ENCODE measurements around the gene PARP15. TPM values are rescaled to one million over a fixed set of nuclear protein-coding genes. Genes with fewer than 3 reads are reported as not detected.

The PARP15 gene
- total and polyA plus RNA-seq, 5 donors, result 0.82 to 1.6 (median 0.94) TPM

DNA sequence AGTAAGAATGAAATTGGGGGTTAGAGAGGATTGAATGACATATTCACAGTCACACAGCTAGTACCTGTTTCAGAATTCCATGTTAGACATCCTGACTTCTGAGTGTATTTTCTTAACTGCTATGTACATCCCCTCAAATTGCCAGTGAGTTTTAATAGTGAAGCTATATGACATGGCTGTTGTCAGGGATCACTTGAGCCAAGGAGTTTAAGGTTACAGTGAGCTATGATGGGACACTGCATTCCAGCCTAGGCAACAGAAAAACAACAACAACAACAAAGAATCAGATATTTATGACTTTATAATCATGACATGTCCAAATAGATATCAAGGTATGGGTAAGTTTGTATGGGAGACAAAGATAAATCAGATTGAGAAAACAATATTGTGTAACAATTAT is 16.6 kb downstream of the PARP15 start:
- Histone ChIP-seq H3K4me3 (ENCODE audit: low read length) (no peak overlapping the region), H3K27me3 (ENCODE audit: control insufficient read depth, insufficient read depth) (no peaks in the 10 kb centered on the region), H3K4me1 (ENCODE audit: control insufficient read depth, insufficient read depth, low read length) (no peaks in the 10 kb centered on the region), H3K27ac (ENCODE audit: low read length) (no peak overlapping the region), H3K9me3 (ENCODE audit: control insufficient read depth, low read length) (no peaks in the 10 kb centered on the region)
- no peak for ATAC-seq
- intact Hi-C loops (cut with DNase I), result no loop called here
- DNase-seq, result no peak

DNA sequence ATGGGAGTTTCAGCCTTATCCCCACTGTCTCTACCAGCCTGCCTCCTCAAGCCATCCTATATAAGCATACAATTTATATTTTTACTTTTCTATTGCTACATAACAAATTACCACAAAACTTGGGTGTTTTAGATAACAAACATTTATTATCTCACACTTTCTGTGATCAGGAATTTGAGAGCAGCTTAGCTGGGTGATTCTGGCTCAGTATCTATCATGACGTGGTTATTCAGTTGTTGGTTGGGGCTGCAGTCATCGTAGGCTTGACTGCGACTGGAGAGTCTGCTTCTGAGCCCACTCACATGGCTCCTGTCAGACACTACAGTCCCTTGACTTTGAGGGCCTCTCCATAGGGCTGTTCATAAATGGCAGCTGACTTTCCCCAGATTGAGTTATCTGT is 20.7 kb downstream of the PARP15 start:
- H3K9me3 ChIP-seq (ENCODE audit: control insufficient read depth, low read length), result no peaks in the 10 kb centered on the region
- no peak overlapping the region for H3K4me3 ChIP-seq (ENCODE audit: low read length)
- ATAC-seq (no peak), DNase-seq (no peak)
- intact Hi-C loops (cut with DNase I), result no loop called here
- H3K27ac ChIP-seq (ENCODE audit: low read length), result no peak overlapping the region
- no peaks in the 10 kb centered on the region for H3K4me1 ChIP-seq (ENCODE audit: control insufficient read depth, insufficient read depth, low read length)
- H3K27me3 ChIP-seq (ENCODE audit: control insufficient read depth, insufficient read depth), result no peaks in the 10 kb centered on the region
- 75% methylated on average over 3 of the region's 3 CpGs for WGBS

DNA sequence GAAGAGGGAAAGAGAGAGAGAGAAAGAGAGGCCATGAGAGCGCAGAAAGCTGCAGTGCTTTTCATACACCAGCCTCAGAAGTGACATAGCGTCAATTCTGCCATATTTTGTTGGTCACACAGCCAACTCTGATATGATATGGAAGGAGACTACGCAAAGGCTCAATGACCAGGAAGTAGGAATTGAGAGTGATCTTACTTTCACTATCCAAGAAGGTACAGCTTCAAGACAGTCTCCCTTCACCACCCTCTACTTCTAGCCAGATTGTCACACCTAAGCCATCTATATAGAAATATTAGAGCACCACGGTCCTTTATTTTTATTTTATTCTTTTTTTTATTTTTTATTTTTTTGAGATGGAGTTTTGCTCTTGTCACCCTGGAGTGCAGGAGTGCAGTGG is 21.1 kb downstream of the PARP15 start:
- intact Hi-C loops (cut with DNase I), result no loop called here
- Histone ChIP-seq H3K27ac (ENCODE audit: low read length) (no peak overlapping the region), H3K4me1 (ENCODE audit: control insufficient read depth, insufficient read depth, low read length) (no peaks in the 10 kb centered on the region), H3K4me3 (ENCODE audit: low read length) (no peak overlapping the region), H3K27me3 (ENCODE audit: control insufficient read depth, insufficient read depth) (no peaks in the 10 kb centered on the region), H3K9me3 (ENCODE audit: control insufficient read depth, low read length) (no peaks in the 10 kb centered on the region)
- ATAC-seq (no peak), DNase-seq (no peak)
- 74% methylated on average over 4 of the region's 4 CpGs for WGBS

DNA sequence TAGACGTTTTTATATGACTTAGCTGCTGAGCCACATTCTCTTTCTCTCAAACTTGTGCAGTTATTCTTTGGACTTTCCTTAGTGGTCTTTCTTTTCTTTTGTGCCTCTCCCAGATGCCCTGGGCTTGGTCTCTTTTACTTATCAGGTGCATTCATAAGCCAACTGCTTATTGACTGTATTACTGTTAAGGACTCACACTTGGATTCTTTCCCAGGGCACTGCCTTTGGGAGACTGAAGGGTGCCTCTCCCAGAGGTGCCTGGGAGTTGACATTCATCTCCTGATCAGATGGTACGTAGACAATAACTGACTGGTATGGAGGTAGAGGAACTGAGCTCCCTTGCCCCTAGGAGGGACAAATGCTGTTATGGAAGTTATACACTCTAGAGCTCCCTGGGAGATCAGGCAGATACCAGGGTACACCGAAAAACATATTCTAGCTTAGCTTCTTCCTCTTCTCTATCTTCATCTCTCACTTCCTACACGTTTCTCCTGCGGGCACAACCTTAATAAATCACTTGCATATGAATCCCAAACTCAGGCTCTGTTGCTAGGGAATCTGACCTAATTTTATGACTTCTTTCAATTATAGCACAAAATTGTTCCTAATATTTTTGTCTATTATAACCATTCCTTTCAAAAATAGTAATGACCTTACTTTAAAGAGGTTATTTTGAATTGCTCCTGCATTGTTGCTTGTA is 24.7 kb downstream of the PARP15 start:
- Histone ChIP-seq H3K4me1 (ENCODE audit: control insufficient read depth, insufficient read depth, low read length) (no peaks in the 10 kb centered on the region), H3K27ac (ENCODE audit: low read length) (no peak overlapping the region), H3K4me3 (ENCODE audit: low read length) (no peak overlapping the region), H3K9me3 (ENCODE audit: control insufficient read depth, low read length) (no peaks in the 10 kb centered on the region), H3K27me3 (ENCODE audit: control insufficient read depth, insufficient read depth) (no peaks in the 10 kb centered on the region)
- intact Hi-C loops (cut with DNase I), result no loop called here
- no peak for ATAC-seq
- WGBS, result 58% methylated on average over 5 of the region's 5 CpGs
- DNase-seq, result no peak

DNA sequence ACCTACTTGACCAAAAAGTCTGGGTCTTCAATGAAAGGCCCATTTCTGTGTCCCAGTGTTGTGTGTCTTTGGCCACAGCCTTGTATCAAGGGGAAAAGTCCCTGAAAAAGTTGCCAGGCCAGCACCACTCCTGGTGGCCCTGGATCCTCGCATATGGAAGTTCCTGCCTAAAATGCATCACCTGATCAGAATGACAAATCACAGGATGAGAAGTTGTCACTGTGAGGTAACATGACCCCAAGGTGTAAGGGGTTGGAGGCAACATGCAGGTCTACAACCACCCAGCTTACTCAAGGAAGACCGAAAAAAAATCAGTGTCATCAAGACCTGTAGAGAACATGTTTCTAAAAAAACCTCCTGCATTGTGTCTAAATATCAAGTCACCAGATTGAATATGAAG is 25.6 kb downstream of the PARP15 start:
- H3K27ac ChIP-seq (ENCODE audit: low read length), result no peak overlapping the region
- H3K4me1 ChIP-seq (ENCODE audit: control insufficient read depth, insufficient read depth, low read length), result no peaks in the 10 kb centered on the region
- no peaks in the 10 kb centered on the region for H3K27me3 ChIP-seq (ENCODE audit: control insufficient read depth, insufficient read depth)
- intact Hi-C loops (cut with DNase I), result no loop called here
- H3K4me3 ChIP-seq (ENCODE audit: low read length), result no peak overlapping the region
- no peaks in the 10 kb centered on the region for H3K9me3 ChIP-seq (ENCODE audit: control insufficient read depth, low read length)
- no peak for ATAC-seq
- 82% methylated on average over 2 of the region's 2 CpGs for WGBS
- no peak for DNase-seq

DNA sequence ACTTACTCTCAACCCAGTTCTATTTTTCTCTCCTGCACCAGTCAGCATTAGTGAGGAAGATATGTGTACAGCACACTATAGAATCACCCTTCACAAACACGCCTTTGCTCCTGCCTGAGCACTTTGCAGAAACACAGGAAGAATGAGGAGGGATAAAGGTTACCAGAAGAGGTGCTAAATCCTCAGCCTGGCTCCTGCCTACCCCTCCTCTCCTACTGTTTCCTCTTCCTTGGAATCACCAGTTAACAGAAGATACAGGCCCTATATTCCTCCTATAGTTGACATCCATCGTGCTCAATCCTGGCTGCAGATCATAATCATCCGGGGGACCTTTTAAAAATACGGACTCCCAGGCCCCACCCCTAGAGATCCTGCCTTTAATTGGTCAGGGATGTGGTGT is 28.9 kb downstream of the PARP15 start:
- DNase-seq, result no peak
- intact Hi-C loops (cut with DNase I), result no loop called here
- Histone ChIP-seq H3K4me3 (ENCODE audit: low read length) (no peak overlapping the region), H3K27ac (ENCODE audit: low read length) (no peak overlapping the region), H3K4me1 (ENCODE audit: control insufficient read depth, insufficient read depth, low read length) (no peaks in the 10 kb centered on the region), H3K9me3 (ENCODE audit: control insufficient read depth, low read length) (no peaks in the 10 kb centered on the region), H3K27me3 (ENCODE audit: control insufficient read depth, insufficient read depth) (no peaks in the 10 kb centered on the region)
- 40% methylated on average over 4 of the region's 4 CpGs for WGBS
- ATAC-seq, result no peak

DNA sequence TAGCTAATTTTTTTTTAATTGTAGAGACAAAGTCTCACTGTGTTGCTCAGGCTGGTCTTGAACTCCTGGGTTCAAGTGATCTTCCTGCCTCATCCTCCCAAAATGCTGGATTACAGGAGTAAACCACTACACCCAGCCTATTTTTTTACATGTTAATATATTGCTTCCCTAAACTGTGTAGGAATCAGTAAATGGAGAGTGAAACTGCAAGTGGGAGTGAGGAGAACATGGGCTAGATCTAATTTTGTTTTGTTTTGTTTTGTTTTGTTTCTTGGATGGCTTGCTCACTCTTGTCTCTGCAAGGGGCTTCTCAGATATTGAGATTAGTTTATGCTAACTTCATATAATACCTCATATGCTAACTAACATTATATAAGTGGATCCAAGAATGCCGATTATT is 31.5 kb downstream of the PARP15 start:
- WGBS, result 93% methylated on average over 1 of the region's 1 CpG
- H3K27me3 ChIP-seq (ENCODE audit: control insufficient read depth, insufficient read depth), result no peaks in the 10 kb centered on the region
- no peaks in the 10 kb centered on the region for H3K4me1 ChIP-seq (ENCODE audit: control insufficient read depth, insufficient read depth, low read length)
- no peaks in the 10 kb centered on the region for H3K9me3 ChIP-seq (ENCODE audit: control insufficient read depth, low read length)
- no peak for DNase-seq
- intact Hi-C loops (cut with DNase I), result no loop called here
- no peak for ATAC-seq
- no peak overlapping the region for H3K4me3 ChIP-seq (ENCODE audit: low read length)
- no peak overlapping the region for H3K27ac ChIP-seq (ENCODE audit: low read length)

DNA sequence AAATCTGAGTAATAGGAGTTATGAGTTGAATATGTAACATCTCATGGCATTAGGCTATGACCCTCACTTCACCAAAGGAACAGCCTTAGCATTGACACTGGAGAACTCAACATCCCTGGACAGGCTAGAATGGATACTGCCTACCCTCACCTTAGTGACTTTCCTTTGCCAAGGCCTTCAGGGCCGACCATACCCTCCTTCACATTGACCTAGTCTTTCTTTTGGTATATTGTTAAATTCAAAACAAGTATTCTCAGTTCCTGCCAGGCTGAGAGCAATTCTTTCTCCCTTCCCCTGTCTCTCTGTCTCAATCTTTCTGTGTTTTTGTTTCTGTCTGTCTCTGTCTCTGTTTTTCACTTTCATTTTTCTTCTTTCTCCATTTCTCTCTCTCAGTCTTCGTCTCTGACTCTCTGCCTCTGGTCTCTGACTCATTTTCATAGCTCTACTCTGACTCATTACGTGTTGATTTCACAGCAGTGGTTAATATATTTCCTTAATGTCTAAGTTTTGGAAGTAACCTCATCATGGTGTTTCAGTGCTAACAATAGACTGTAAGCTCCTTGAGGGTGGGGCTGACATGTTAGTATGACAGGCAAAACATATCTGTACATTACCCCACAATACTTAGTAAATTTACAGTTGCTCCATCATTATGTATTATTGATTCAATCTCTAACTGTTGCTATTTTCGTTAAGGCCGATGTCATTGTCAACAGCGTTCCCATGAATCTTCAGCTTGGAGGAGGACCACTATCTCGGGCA is 32.5 kb downstream of the PARP15 start:
- Histone ChIP-seq H3K27ac (ENCODE audit: low read length) (no peak overlapping the region), H3K9me3 (ENCODE audit: control insufficient read depth, low read length) (no peaks in the 10 kb centered on the region), H3K4me1 (ENCODE audit: control insufficient read depth, insufficient read depth, low read length) (no peaks in the 10 kb centered on the region), H3K27me3 (ENCODE audit: control insufficient read depth, insufficient read depth) (no peaks in the 10 kb centered on the region), H3K4me3 (ENCODE audit: low read length) (no peak overlapping the region)
- no peak for DNase-seq
- ATAC-seq, result no peak
- intact Hi-C loops (cut with DNase I), result no loop called here
- 82% methylated on average over 7 of the region's 7 CpGs for WGBS

DNA sequence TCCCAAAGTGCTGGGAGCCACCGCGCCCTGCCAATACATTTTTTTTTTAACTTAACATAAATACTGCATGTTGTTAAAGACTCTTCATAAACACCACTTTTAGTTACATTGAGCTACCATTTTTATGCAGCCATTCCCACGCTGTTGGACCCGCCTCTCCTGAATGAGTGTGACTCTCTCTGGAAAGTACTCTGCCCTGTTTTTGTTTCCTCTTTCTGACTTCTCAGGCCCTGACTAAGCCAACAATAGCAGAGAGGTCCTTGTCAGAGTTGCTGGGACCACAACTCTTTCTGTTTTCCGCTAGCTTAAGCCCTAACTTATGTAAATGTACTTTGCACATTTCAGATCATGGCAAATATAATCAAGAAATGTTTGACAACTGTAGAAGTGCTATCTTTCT is 35.2 kb downstream of the PARP15 start:
- DNase-seq (no peak), ATAC-seq (peak in 1 of 2 donors; percentile 63)
- WGBS, result 88% methylated on average over 5 of the region's 5 CpGs
- H3K9me3 ChIP-seq (ENCODE audit: control insufficient read depth, low read length), result no peaks in the 10 kb centered on the region
- no peak overlapping the region for H3K4me3 ChIP-seq (ENCODE audit: low read length)
- intact Hi-C loops (cut with DNase I), result no loop called here
- H3K27me3 ChIP-seq (ENCODE audit: control insufficient read depth, insufficient read depth), result no peaks in the 10 kb centered on the region
- H3K4me1 ChIP-seq (ENCODE audit: control insufficient read depth, insufficient read depth, low read length), result no peaks in the 10 kb centered on the region
- H3K27ac ChIP-seq (ENCODE audit: low read length), result no peak overlapping the region

DNA sequence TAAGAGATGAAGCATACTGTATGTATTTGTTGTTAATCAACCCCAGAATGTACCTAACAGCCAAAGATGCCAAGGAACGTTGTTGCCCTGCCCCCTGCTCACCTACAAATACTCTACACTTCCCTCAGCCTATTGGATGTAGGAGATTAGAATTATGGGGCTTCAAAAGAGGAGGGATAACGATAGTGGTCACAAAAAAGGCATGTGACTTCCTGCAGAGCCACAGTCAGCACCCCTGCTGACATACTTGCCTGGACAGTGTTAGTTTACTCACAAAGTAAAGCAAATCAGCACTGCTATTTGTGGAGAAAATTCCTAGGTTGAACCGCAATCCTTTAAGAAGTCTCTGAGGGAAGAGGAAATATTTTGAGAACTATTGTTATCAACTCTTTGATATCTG is 37.9 kb downstream of the PARP15 start:
- ATAC-seq (no peak), DNase-seq (no peak)
- H3K27me3 ChIP-seq (ENCODE audit: control insufficient read depth, insufficient read depth), result no peaks in the 10 kb centered on the region
- no peaks in the 10 kb centered on the region for H3K9me3 ChIP-seq (ENCODE audit: control insufficient read depth, low read length)
- WGBS, result 44% methylated on average over 3 of the region's 3 CpGs
- H3K4me1 ChIP-seq (ENCODE audit: control insufficient read depth, insufficient read depth, low read length), result no peaks in the 10 kb centered on the region
- intact Hi-C loops (cut with DNase I), result no loop called here
- H3K4me3 ChIP-seq (ENCODE audit: low read length), result no peak overlapping the region
- H3K27ac ChIP-seq (ENCODE audit: low read length), result no peak overlapping the region

DNA sequence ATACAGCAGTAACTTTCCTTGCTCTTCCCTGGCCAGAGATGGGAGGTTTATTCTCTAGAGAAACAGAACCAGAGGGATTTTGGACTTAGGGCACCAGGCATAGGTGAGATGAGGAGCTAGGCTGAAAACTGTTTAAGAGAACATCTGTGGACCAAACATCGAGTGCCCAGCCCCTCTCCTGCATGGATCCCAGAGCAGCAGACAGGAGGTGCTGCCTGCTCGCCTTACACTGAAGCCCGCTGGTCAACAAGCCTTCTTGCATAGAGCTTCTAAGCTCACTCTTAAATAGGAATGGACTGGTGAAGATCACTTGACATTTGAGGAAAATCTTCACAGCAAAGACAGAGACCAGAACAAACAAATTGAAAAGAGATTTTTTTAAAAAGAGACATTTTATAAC is 41.2 kb downstream of the PARP15 start:
- intact Hi-C loops (cut with DNase I), result no loop called here
- 66% methylated on average over 3 of the region's 3 CpGs for WGBS
- no peak for ATAC-seq

More for the DNA sequence above, 41.2 kb downstream of the PARP15 start:
- Histone ChIP-seq H3K4me1 (ENCODE audit: control insufficient read depth, insufficient read depth, low read length) (no peaks in the 10 kb centered on the region), H3K27me3 (ENCODE audit: control insufficient read depth, insufficient read depth) (no peaks in the 10 kb centered on the region), H3K9me3 (ENCODE audit: control insufficient read depth, low read length) (no peaks in the 10 kb centered on the region), H3K27ac (ENCODE audit: low read length) (no peak overlapping the region), H3K4me3 (ENCODE audit: low read length) (no peak overlapping the region)
- DNase-seq, result no peak
